Measurements from ENCODE around the gene HS3ST4. TPM values are rescaled to one million over a fixed set of nuclear protein-coding genes. Genes with fewer than 3 reads are reported as not detected.

The HS3ST4 gene
- total RNA-seq, 4 donors from 2014 or later, result 0.11 TPM; not detected in 3

- no peak for DNase-seq
- Histone ChIP-seq H3K4me3 (replicated peaks in 1 of 3) (no peak overlapping the region), H3K27me3 (no peaks in the 10 kb centered on the region), H3K36me3 (no peaks in the 10 kb centered on the region), H3K27ac (no peak overlapping the region), H3K4me1 (no peaks in the 10 kb centered on the region), H3K9me3 (no peaks in the 10 kb centered on the region)
- intact Hi-C loops (cut with DNase I), result no loop called here
- no peak for TF ChIP-seq POLR2A (IDR thresholded peaks at IDR 0.05)
- no peak for TF ChIP-seq CTCF (IDR thresholded peaks at IDR 0.05)
Observed at GRCh38 chr16:25874196-25874595, 182.4 kb downstream of the HS3ST4 start.

GRCh38 chr16:25875956-25876598 is 184.3 kb downstream of the HS3ST4 start:
- TF ChIP-seq POLR2A (IDR thresholded peaks at IDR 0.05) (no peak), CTCF (IDR thresholded peaks at IDR 0.05) (no peak)
- WGBS, 2 donors, result 74 to 87% methylated on average over 1 of the region's 1 CpG
- Histone ChIP-seq H3K27me3 (no peaks in the 10 kb centered on the region), H3K36me3 (no peaks in the 10 kb centered on the region), H3K4me1 (no peaks in the 10 kb centered on the region), H3K4me3 (replicated peaks in 1 of 3) (no peak overlapping the region), H3K9me3 (no peaks in the 10 kb centered on the region), H3K27ac (no peak overlapping the region)
- intact Hi-C loops (cut with DNase I), result no loop called here
- DNase-seq, result no peak

GRCh38 chr16:25877103-25877502 is 185.3 kb downstream of the HS3ST4 start:
- TF ChIP-seq POLR2A (IDR thresholded peaks at IDR 0.05) (no peak), CTCF (IDR thresholded peaks at IDR 0.05) (no peak)

GRCh38 chr16:25886598-25886997 is 194.8 kb downstream of the HS3ST4 start:
- 79% methylated on average over 4 of the region's 4 CpGs for WGBS, 2 donors
- no peak for TF ChIP-seq CTCF (IDR thresholded peaks at IDR 0.05)
- no peak for TF ChIP-seq POLR2A (IDR thresholded peaks at IDR 0.05)
- intact Hi-C loops (cut with DNase I), result no loop called here
- H3K27ac ChIP-seq, result no peak overlapping the region
- H3K27me3 ChIP-seq, result no peaks in the 10 kb centered on the region
- no peak overlapping the region for H3K4me3 ChIP-seq (replicated peaks in 1 of 3)
- no peak for DNase-seq
- no peaks in the 10 kb centered on the region for H3K4me1 ChIP-seq
- H3K9me3 ChIP-seq, result no peaks in the 10 kb centered on the region
- H3K36me3 ChIP-seq, result no peaks in the 10 kb centered on the region

More at GRCh38 chr16:25877103-25877502, 185.3 kb downstream of the HS3ST4 start:
- Histone ChIP-seq H3K4me3 (replicated peaks in 1 of 3) (no peak overlapping the region), H3K36me3 (no peaks in the 10 kb centered on the region), H3K27me3 (no peaks in the 10 kb centered on the region), H3K27ac (no peak overlapping the region), H3K9me3 (no peaks in the 10 kb centered on the region), H3K4me1 (no peaks in the 10 kb centered on the region)
- intact Hi-C loops (cut with DNase I), result no loop called here
- DNase-seq, result no peak

- Histone ChIP-seq H3K36me3 (no peaks in the 10 kb centered on the region), H3K9me3 (no peaks in the 10 kb centered on the region), H3K4me3 (replicated peaks in 1 of 3) (no peak overlapping the region), H3K27me3 (no peaks in the 10 kb centered on the region), H3K4me1 (no peaks in the 10 kb centered on the region), H3K27ac (no peak overlapping the region)
- no peak for DNase-seq
- 72 to 78% methylated on average over 7 of the region's 7 CpGs for WGBS, 2 donors
- intact Hi-C loops (cut with DNase I), result no loop called here
- no peak for TF ChIP-seq POLR2A (IDR thresholded peaks at IDR 0.05)
Observed at GRCh38 chr16:25888868-25889267, 197.1 kb downstream of the HS3ST4 start.

Data from thyroid gland (tissue), 4 donors.